ENCODE measurements around the gene LNX1.

LNX1 gene

DNA sequence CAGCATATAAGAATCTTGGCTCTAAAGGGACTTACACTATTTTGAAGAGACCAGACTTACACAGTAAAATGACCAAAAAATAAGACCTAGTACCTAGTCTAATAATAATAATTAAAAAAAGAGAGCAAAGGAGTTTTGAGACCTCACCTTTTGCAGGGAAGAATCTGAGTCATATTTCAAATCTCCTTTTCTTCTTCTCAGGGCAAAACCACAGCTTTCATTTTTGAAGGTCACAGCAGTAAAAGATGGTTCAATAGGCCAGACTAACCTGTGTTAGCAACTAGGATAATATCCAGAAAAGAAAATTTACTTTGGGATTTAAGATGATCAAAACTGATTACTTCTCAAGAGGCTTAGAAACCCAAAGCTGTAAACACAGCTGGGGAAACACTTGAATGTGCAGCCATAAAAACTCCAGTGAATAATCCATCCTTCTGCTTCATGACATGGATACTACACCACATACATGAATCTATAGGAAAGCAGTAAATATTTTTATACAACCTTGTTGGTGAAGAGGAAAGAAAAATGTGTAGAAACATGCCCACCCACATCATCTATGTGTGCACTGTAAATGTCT lies 25.9 kb upstream of the LNX1 start:
- Histone ChIP-seq H3K27ac (no peak overlapping the region), H3K4me3 (no peak overlapping the region)
- no peak for DNase-seq (ENCODE audit: low spot score)
- TF ChIP-seq, protein P1, sequence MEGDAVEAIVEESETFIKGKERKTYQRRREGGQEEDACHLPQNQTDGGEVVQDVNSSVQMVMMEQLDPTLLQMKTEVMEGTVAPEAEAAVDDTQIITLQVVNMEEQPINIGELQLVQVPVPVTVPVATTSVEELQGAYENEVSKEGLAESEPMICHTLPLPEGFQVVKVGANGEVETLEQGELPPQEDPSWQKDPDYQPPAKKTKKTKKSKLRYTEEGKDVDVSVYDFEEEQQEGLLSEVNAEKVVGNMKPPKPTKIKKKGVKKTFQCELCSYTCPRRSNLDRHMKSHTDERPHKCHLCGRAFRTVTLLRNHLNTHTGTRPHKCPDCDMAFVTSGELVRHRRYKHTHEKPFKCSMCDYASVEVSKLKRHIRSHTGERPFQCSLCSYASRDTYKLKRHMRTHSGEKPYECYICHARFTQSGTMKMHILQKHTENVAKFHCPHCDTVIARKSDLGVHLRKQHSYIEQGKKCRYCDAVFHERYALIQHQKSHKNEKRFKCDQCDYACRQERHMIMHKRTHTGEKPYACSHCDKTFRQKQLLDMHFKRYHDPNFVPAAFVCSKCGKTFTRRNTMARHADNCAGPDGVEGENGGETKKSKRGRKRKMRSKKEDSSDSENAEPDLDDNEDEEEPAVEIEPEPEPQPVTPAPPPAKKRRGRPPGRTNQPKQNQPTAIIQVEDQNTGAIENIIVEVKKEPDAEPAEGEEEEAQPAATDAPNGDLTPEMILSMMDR (IDR thresholded peaks at IDR 0.05), result no peak

DNA sequence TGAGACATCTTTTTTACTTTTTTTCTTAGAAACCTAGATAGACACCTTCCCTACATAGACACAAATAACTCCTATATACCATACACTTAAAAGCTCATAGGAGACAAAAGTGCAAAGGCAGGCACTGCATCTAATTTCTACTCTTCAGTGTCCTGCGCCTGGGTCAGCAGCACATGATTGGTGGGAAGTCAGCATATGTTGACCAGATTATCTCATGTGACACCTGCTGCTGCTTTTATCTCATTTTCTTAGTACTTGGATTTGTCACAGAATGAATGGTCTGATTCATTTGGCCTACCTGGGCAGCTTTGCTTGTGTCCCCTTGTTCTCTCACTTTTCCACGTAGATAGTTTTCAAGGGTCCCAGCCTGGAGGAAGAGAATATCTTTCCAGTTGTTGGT lies 24.9 kb upstream of the LNX1 start:
- TF ChIP-seq, protein P1 (IDR thresholded peaks at IDR 0.05), result no peak
- H3K27ac ChIP-seq, result no peak overlapping the region
- no peak overlapping the region for H3K4me3 ChIP-seq
- DNase-seq (ENCODE audit: low spot score), result no peak

GRCh38 chr4:53614591-53614990 lies 23.3 kb upstream of the LNX1 start:
- TF ChIP-seq, protein P1 (IDR thresholded peaks at IDR 0.05), result no peak
- no peak for DNase-seq (ENCODE audit: low spot score)
- Histone ChIP-seq H3K27ac (no peak overlapping the region), H3K4me3 (no peak overlapping the region)

GRCh38 chr4:53613428-53613827 lies 22.1 kb upstream of the LNX1 start:
- Histone ChIP-seq H3K27ac (no peak overlapping the region), H3K4me3 (no peak overlapping the region)
- TF ChIP-seq, protein P1 (IDR thresholded peaks at IDR 0.05), result no peak
- no peak for DNase-seq (ENCODE audit: low spot score)

DNA sequence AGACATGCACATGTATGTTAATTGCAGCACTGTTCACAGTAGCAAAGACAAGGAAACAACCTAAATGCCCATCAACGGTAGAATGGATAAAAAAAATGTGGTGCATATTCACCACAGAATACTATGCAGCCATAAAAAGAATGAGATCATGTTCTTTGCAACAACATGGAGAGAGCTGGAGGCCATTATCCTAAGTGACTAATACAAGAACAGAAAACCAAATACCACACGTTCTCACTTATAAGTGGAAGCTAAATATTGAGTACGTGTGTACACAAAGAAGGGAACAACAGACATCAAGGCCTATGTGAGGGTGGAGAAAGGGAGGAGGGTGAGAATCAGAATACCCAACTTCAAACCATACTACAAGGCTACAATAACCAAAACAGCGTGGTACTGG lies 17.4 kb upstream of the LNX1 start:
- DNase-seq (ENCODE audit: low spot score), result no peak
- TF ChIP-seq, protein P1 (IDR thresholded peaks at IDR 0.05), result no peak
- Histone ChIP-seq H3K27ac (no peak overlapping the region), H3K4me3 (no peak overlapping the region)

- no peak for DNase-seq (ENCODE audit: low spot score)
- no peak overlapping the region for H3K4me3 ChIP-seq
Measured at GRCh38 chr4:53608242-53608641, 17.0 kb upstream of the LNX1 start.

DNA sequence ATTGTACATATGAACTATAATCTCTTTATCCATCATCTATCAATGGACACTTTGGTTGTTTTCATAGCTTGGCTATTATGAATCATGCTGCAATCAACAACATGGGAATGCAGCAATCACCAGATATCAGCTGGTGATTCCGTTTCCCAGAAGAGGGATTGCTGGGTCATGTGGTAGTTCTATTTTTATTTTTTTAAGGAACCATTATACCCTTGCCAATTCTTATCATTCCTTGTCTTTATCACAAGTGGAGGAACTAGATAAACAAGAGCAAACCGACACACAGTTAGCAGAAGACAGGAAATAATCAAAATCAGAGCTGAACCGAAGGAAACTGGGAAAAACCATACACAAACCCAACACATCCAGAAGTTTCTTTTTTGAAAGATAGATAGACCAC lies 14.5 kb upstream of the LNX1 start:
- no peak for DNase-seq (ENCODE audit: low spot score)
- TF ChIP-seq, protein P1 (IDR thresholded peaks at IDR 0.05), result no peak
- Histone ChIP-seq H3K27ac (no peak overlapping the region), H3K4me3 (no peak overlapping the region)

More at GRCh38 chr4:53608242-53608641, 17.0 kb upstream of the LNX1 start:
- TF ChIP-seq, protein P1 (IDR thresholded peaks at IDR 0.05), result no peak
- no peak overlapping the region for H3K27ac ChIP-seq

Measured in coronary artery (tissue), 2 donors.